Ovary (tissue), 3 donors: ENCODE results near the gene COPS6.

Experiments used
- EP300 ChIP-seq: sonication (generic); formaldehyde crosslinking; IDR thresholded peaks from one replicate; pipeline ENCODE4 v1.6.1; 2017; ENCODE audit warnings: antibody characterized with exemption
- POLR2A ChIP-seq: fragments of 450-650 bp; IDR thresholded peaks from one replicate; pipeline ENCODE4 v1.6.1; 2017; ENCODE audit warnings: antibody characterized with exemption, mild to moderate bottlenecking, moderate library complexity
- TF ChIP-seq, protein P1 (sequence below), 3 donors: fragments of 450-650 bp in 2 of 3; fragments of 200-600 bp in 1 of 3; IDR thresholded peaks; one replicate each; pipeline versions ENCODE4 v1.5.1 to v1.8.0; 2016 to 2022; ENCODE audit warnings: antibody characterized with exemption in 3 of 3, mild to moderate bottlenecking in 1 of 3
- donor health status: DM: no; HTN: no; CAD: no.

DNA sequence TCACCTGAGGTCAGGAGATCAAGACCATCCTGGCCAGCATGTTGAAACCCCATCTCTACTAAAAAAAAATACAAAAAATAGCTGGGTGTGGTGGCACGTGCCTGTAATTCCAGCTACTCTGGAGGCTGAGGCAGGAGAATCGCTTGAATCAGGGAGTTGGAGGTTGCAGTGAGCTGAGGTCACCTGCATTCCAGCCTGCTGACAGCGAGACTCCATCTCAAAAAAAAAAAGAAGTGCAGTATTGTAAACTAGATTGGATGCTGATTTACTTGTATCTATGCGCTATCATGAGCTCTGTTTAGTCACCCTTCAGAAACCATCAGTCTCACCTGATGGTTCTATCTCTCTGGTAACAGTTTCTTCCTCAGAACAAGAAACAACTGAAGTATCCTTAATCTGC is 25.4 kb upstream of the COPS6 start:
- TF ChIP-seq, protein P1, sequence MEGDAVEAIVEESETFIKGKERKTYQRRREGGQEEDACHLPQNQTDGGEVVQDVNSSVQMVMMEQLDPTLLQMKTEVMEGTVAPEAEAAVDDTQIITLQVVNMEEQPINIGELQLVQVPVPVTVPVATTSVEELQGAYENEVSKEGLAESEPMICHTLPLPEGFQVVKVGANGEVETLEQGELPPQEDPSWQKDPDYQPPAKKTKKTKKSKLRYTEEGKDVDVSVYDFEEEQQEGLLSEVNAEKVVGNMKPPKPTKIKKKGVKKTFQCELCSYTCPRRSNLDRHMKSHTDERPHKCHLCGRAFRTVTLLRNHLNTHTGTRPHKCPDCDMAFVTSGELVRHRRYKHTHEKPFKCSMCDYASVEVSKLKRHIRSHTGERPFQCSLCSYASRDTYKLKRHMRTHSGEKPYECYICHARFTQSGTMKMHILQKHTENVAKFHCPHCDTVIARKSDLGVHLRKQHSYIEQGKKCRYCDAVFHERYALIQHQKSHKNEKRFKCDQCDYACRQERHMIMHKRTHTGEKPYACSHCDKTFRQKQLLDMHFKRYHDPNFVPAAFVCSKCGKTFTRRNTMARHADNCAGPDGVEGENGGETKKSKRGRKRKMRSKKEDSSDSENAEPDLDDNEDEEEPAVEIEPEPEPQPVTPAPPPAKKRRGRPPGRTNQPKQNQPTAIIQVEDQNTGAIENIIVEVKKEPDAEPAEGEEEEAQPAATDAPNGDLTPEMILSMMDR (IDR thresholded peaks at IDR 0.05) = no peak
- no peak for TF ChIP-seq POLR2A
- TF ChIP-seq EP300 = no peak
